Stimulated activated CD4-positive, alpha-beta T cell treated with anti-CD3 and anti-CD28 coated beads, Interleukin-1b, Interleukin-23, amount 100 ng/mL, for 4 hours (primary cell): ENCODE results near the gene ZNF571.

ENCODE experiments used
- DNase-seq, 2 donors: peaks; one replicate each; pipeline ENCODE4 v3.0.0-alpha.2; 2020; ENCODE audit warnings: low read depth in 2 of 2

ZNF571 gene

DNA sequence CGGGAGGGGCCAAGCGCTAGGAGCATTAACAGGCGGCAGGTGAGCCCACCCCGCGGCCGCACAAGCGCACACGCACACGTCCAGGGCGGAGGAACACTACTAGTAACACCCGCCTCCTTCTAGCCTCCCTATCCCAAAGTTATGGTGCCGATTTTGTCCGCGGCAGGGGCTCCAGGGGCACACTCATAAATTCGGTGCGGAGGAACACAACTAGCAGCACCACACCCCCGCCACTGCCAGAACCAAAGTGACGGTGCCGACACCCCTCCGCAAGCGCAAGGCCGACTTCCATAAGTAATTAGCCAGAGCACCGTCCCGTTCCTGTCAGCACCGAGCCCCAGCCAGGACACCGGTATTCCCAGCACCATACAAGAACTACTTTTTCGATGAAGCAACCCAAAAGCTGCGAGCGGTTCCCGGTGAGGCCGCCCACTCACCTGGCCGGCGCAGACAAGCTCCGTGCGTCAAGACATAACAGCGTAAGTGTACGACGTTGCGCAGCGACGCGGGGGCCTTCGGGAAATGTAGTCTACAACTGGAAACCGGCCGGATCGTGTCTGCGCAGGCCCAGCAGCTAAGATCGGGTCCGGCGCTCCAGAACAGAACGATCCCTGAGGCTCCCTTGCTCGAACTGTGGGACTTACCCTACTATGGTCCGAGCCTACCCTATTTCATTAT is at the start of gene ZNF571, which contains the start of gene ZNF540:
TSS of gene ZNF571 (minus strand) at position 489 of the 678 bp plus-strand sequence. CDS start 8,116 bp downstream, outside the sequence.
TSS of gene ZNF540 (plus strand) at position 573 of the 678 bp plus-strand sequence. CDS start 3,572 bp downstream, outside the sequence.
- DNase-seq = peak; percentile 86 to 87

DNA sequence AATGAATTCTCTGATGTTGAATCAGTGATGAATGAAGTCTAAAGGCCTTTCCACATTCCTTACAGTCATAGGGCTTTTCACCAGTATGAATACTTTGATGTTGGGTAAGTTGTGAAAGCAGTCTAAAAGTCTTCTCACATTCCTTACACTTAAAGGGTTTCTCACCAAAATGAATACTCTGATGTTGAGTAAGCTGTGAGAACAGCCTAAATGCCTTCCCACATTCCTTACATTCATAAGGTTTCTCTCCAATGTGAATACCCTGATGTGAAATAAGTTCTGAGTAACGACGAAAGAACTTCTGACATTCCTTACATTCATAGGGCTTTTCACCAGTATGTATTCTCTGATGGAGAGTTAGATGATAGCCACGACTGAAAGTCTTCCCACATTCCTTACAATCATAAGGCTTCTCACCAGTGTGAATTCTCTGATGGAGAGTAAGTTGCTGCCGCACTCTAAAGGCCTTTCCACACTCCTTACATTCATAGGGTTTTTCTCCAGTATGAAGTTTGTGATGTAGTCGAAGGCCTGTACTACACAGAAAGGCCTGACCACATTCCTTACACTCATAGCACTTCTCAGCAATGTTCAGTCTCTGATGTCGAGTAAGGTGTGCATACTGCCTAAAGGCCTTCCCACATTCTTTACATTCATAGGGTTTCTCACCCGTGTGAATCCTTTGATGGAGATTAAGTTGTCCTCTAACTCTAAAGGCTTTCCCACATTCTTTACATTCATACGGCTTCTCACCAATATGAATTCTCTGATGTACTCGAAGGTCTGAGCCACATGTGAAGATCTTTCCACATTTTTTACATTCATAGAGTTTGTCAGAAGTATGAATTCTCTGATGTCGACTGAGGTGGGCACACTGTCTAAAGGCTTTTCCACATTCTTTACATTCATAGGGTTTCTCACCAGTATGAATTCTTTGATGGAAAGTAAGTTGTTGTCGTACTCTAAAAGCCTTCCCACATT is 40.8 kb upstream of the ZNF571 start:
- no peak for DNase-seq

DNA sequence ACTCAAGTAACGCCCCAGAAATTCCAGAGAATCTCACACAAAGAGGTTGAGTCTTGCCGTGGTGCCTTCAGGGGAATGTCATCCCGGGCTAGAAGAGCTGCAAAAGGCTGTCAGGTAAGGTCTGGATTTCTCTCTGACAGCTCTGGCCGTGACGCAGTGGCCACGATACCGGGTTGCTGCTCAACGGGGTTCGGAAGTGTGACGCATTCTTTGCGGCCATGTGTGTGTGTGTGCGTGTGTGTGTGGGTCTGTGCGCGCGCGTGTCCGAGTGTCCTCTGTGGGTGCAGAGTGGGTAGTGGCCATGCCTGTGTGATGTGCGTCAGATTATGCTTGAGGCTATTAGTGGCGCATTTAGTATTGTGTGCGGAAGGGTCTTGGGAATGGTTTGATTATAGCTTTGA is 390 bp upstream of the ZNF571 start:
- DNase-seq = peak; percentile 25 to 26

DNA sequence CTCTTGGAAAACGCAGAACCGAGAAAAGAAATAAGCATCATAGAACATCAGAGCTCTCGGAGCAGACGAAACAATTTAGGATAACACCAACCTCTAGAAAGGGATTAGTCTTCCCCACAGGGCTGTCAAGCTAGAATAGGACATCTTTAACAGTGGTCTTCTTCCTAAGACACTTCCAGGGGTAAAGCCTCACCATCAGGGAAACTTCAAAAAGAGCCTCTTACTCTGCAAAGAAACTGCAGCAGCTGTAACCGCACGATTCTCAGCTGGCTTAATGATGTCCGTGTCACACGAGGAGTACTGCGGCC is 642 bp downstream of the ZNF571 start:
- no peak for DNase-seq

DNA sequence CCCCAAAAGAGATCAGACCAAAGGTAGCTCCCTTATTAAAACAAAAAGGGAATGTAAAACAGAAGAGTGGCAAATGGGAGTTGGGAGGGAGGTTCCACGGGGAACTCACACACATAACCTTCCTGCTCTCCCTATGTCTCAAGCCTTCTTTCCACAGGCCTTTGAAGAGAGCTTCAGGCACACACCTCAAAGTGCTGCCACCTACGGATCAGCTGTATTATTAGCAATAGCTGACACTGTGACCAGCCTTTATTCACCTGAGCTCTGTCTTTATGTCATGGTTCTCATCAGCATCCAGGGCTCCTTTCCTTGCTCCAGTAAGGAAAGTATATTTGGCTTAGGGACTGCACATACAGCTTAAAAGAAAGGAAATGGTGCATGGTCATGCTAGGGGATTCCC is 11.3 kb downstream of the ZNF571 start:
- DNase-seq = no peak

DNA sequence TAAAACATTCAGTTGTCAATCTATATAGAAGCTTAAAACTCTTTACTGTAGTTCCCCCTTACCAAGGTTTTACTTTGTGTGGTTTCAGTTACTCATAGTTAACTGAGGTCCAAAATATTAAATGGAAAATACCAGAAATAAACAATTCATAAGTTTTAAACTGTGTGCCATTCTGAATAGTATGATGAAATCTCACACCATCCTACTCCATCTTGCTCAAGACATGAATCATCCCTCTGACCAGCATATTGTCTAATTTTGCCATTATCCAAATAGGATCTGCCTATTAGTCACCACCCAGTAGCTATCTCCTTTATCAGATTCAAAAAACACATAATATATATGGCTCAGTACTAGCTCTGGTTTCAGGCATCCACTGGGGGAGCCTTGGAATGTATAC is 22.4 kb downstream of the ZNF571 start:
- no peak for DNase-seq

DNA sequence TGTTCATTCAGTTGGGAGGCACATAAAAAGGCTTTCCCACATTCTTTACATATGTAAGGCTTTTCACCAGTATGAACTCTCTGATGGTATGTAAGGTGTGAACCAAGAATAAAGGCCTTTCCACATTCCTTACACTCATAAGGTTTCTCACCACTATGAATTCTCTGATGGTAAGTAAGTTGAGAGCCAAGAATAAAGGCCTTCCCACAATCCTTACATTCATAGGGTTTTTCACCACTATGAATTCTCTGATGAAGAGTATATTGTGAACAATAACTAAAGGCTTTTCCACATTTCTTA is 29.3 kb downstream of the ZNF571 start:
- DNase-seq = no peak

DNA sequence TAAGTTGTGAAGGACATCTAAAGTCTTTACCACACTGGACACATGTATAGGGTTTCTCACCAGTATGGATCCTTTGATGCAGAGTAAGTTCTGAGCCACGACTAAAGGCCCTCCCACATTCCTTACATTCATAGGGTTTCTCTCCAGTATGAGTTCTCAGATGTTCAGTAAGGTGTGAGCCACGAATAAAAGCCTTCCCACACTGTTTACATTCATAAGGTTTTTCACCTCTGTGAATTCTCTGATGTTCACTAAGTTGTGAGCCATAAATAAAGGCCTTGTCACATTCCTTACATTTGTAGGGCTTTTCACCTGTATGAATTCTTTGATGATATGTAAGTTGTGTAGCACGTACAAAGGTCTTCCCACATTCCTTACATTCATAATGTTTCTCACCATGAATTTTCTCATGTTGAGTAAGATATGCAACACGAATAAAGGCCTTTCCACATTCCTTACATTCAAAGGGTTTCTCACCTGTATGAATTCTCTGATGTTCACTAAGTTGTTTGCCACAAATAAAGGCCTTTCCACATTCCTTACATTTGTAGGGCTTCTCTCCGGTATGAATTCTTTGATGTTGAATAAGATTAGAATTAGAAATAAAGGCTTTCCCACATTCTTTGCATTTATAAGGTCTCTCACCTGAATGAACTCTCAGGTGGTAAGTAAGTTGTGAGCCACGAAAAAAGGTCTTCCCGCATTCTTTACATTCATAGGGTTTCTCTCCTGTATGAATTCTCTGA is 29.8 kb downstream of the ZNF571 start:
- no peak for DNase-seq

DNA sequence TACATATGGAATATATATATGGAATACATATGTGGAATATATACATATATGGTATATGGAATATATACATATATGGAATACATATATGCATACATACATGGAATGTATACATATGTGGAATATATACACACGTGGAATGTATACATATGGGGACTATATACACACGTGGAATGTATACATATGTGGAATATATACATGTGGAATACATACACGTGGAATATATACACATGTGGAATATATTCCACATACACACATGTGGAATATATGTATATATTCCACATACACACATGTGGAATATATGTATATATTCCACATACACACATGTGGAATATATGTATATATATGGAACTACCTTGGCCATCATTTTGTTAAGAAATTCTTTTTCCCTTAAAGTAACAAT is 31.1 kb downstream of the ZNF571 start:
- DNase-seq = no peak

DNA sequence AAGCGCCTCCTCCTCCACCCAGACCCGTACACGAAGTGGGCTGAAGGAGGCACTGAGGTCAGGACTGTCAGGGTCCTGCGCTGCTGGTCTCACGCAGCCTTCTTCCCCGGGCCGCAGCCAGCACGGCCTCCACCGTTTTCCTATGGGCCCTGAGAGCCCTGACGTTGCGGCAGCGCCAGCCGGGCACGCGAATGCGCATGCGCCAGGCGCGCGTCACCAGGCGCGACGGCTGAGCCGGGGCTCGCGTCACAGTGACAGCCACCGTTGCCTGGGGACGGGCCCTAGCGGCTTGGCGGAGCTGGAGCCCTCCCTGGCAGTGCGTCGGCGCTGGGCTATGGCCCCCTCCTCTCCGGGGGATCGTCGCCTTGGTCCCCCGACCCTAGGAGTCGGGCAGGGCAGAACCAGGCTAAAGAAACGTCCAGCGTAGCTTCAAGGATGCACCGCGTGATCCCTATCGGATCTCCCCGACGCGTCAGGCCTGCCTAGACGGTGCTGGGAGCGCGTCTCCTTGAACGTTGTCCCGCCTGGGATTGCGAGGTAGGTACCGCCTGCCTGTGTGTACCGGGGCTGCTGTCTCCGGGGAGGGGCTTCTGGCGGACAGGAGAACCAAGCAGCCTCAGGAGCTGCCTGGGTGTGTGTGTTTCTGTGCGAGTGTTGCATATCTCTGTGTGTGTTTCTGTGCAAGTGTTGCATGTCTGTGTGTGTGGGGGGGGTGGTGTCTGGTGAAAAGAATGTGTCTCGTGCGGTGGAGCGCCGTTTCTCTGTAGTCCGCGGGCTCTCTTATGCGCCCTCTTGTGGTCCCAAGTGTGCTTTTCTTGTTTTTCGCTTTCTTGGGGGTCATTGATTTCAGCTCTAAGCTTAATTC is 43.2 kb downstream of the ZNF571 start:
- peak; percentile 8 to 34 for DNase-seq

DNA sequence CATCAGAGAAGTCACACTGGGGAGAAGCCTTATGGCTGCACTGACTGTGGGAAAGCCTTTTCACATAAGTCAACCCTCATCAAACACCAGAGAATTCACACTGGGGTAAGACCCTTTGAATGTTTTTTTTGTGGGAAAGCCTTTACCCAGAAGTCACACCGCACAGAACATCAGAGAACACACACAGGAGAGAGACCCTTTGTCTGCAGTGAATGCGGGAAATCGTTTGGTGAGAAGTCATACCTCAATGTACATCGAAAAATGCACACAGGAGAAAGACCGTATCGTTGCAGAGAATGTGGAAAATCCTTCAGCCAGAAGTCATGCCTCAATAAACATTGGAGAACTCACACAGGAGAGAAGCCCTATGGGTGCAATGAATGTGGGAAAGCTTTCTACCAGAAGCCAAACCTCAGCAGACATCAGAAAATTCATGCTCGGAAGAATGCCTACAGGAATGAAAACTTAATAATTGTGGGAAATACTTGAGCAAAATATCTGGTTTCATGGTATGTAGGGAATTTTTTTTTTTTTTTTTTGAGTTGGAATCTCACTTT is 57.1 kb downstream of the ZNF571 start:
- no peak for DNase-seq

DNA sequence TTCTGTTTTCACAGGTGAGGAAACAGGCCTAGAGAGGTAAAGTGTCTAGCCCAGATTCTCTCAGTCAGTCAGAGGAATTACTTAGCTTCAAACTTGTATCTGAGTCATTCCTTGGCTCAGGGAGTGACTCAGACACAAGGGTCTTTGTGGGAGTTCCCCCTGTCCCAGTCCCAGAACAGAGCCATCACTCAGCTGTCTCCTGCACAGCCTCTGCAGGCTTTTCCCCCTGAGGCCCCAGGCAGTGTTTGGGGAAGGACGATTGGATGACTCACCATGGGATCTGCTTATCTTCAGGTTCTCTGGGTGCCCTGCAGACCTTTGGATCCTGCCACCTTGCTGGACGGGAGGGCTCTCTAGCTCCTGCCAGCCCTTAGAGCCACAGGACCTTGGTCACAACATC is 74.7 kb downstream of the ZNF571 start:
- DNase-seq = no peak
